Activated T-helper 1 cell treated with anti-CD3 and anti-CD28 coated beads, Interleukin-12 subunit alpha, Interleukin-12 subunit beta, Interleukin-2, Interleukin-4 antibody, amounts not matched to agents 30 ng/mL and 10 ng/mL and 1 ng/mL, durations not matched to agents 14 hours and 24 hours and 36 hours (primary cell): ENCODE results near the gene ITGBL1. TPM values are rescaled to one million over a fixed set of nuclear protein-coding genes. Genes with fewer than 3 reads are reported as not detected.

ENCODE experiments used
- DNase-seq: peaks from one replicate; pipeline ENCODE4 v3.0.0; 2021; ENCODE audit warnings: low spot score
- H3K27ac Mint-ChIP-seq: one replicate; pipeline ENCODE4 v1.8.0; 2021; ENCODE audit warnings: mild to moderate bottlenecking, mixed read lengths
- H3K27me3 Mint-ChIP-seq: one replicate; pipeline ENCODE4 v1.8.0; 2022; ENCODE audit warnings: mild to moderate bottlenecking, moderate library complexity, mixed read lengths; ENCODE audit not compliant: insufficient read depth
- H3K36me3 Mint-ChIP-seq: one replicate; pipeline ENCODE4 v1.8.0; 2021; ENCODE audit warnings: low read depth, mixed read lengths
- H3K4me1 Mint-ChIP-seq: one replicate; pipeline ENCODE4 v1.8.0; 2021; ENCODE audit warnings: low read depth, mixed read lengths
- H3K4me3 Mint-ChIP-seq: one replicate; pipeline ENCODE4 v1.8.0; 2021; ENCODE audit warnings: mild to moderate bottlenecking, moderate library complexity, mixed read lengths
- H3K9me3 Mint-ChIP-seq: one replicate; pipeline ENCODE4 v1.8.0; 2021; ENCODE audit warnings: mixed read lengths
- intact Hi-C: fragments of 100-400 bp; cut with micrococcal nuclease; formaldehyde crosslinking; loops from one replicate; pipeline ENCODE4 v1.15.1; 2024
- total RNA-seq: library from RNA; stranded (reverse); gene quantifications from 2 replicates; pipeline ENCODE4 v1.2.3, GENCODE V29; 2022

The ITGBL1 gene
- total RNA-seq, 1 donor from 2014 or later, result not detected

- Mint-ChIP-seq H3K9me3 (no peaks in the 10 kb centered on the region), H3K27me3 (peaks cover 24% of the 10 kb centered on the region), H3K27ac (no peak overlapping the region), H3K36me3 (peaks cover 2% of the 10 kb centered on the region), H3K4me3 (no peak overlapping the region), H3K4me1 (peaks cover 34% of the 10 kb centered on the region)
- DNase-seq, result no peak
- intact Hi-C loops, result loop anchor here (5.0 to 10.0 kb wide), 6 partner anchors 112 to 1234 kb away; partner anchors contain the start of genes ERCC5, GGACT and TEX30
These were observed 176.4 kb downstream of the ITGBL1 start for GRCh38 chr13:101628900-101629299.

GRCh38 chr13:101631395-101631794 is 178.9 kb downstream of the ITGBL1 start:
- peaks cover 12% of the 10 kb centered on the region for H3K4me1 Mint-ChIP-seq
- H3K36me3 Mint-ChIP-seq, result peaks cover 2% of the 10 kb centered on the region
- H3K9me3 Mint-ChIP-seq, result no peaks in the 10 kb centered on the region
- peaks cover 26% of the 10 kb centered on the region for H3K27me3 Mint-ChIP-seq
- no peak for DNase-seq
- intact Hi-C loops, result loop anchor here (10.0 kb wide), 1 partner anchor 63 kb away; no protein-coding TSS in a partner anchor
- H3K27ac Mint-ChIP-seq, result no peak overlapping the region
- no peak overlapping the region for H3K4me3 Mint-ChIP-seq

- H3K4me1 Mint-ChIP-seq, result no peaks in the 10 kb centered on the region
- H3K27me3 Mint-ChIP-seq, result peaks cover 26% of the 10 kb centered on the region
- no peak overlapping the region for H3K27ac Mint-ChIP-seq
- no peak overlapping the region for H3K4me3 Mint-ChIP-seq
- intact Hi-C loops, result loop anchor here (10.0 kb wide), 1 partner anchor 61 kb away; no protein-coding TSS in a partner anchor
- no peaks in the 10 kb centered on the region for H3K9me3 Mint-ChIP-seq
- DNase-seq, result no peak
- H3K36me3 Mint-ChIP-seq, result peaks cover 2% of the 10 kb centered on the region
These were observed 181.7 kb downstream of the ITGBL1 start for GRCh38 chr13:101634142-101634541.

GRCh38 chr13:101639711-101640110 is 187.2 kb downstream of the ITGBL1 start:
- H3K9me3 Mint-ChIP-seq, result no peaks in the 10 kb centered on the region
- no peaks in the 10 kb centered on the region for H3K36me3 Mint-ChIP-seq
- DNase-seq, result no peak
- no peak overlapping the region for H3K27ac Mint-ChIP-seq
- H3K27me3 Mint-ChIP-seq, result peaks cover 5% of the 10 kb centered on the region
- no peak overlapping the region for H3K4me3 Mint-ChIP-seq
- H3K4me1 Mint-ChIP-seq, result no peaks in the 10 kb centered on the region
- intact Hi-C loops, result loop anchor here (10.0 kb wide), 1 partner anchor 55 kb away; no protein-coding TSS in a partner anchor

- no peaks in the 10 kb centered on the region for H3K9me3 Mint-ChIP-seq
- no peaks in the 10 kb centered on the region for H3K27me3 Mint-ChIP-seq
- no peak overlapping the region for H3K27ac Mint-ChIP-seq
- H3K36me3 Mint-ChIP-seq, result no peaks in the 10 kb centered on the region
- intact Hi-C loops, result no loop called here
- H3K4me3 Mint-ChIP-seq, result no peak overlapping the region
- H3K4me1 Mint-ChIP-seq, result no peaks in the 10 kb centered on the region
- DNase-seq, result no peak
These were observed 188.4 kb downstream of the ITGBL1 start for GRCh38 chr13:101640788-101641400.

- Mint-ChIP-seq H3K4me1 (no peaks in the 10 kb centered on the region), H3K4me3 (no peak overlapping the region), H3K27ac (no peak overlapping the region), H3K9me3 (no peaks in the 10 kb centered on the region), H3K27me3 (no peaks in the 10 kb centered on the region), H3K36me3 (no peaks in the 10 kb centered on the region)
- DNase-seq, result no peak
- intact Hi-C loops, result no loop called here
These were observed 193.4 kb downstream of the ITGBL1 start for GRCh38 chr13:101645871-101646270.

- intact Hi-C loops, result no loop called here
- H3K27ac Mint-ChIP-seq, result no peak overlapping the region
- DNase-seq, result no peak
These were observed 195.3 kb downstream of the ITGBL1 start for GRCh38 chr13:101647760-101648159.

GRCh38 chr13:101648766-101649487 is 196.5 kb downstream of the ITGBL1 start:
- Mint-ChIP-seq H3K27ac (no peak overlapping the region), H3K36me3 (no peaks in the 10 kb centered on the region), H3K27me3 (peaks cover 2% of the 10 kb centered on the region), H3K9me3 (peaks cover 9% of the 10 kb centered on the region), H3K4me1 (no peaks in the 10 kb centered on the region), H3K4me3 (no peak overlapping the region)
- intact Hi-C loops, result no loop called here
- DNase-seq, result no peak

More at GRCh38 chr13:101647760-101648159, 195.3 kb downstream of the ITGBL1 start:
- Mint-ChIP-seq H3K27me3 (peaks cover 2% of the 10 kb centered on the region), H3K9me3 (peaks cover 4% of the 10 kb centered on the region), H3K36me3 (no peaks in the 10 kb centered on the region), H3K4me1 (no peaks in the 10 kb centered on the region), H3K4me3 (no peak overlapping the region)

GRCh38 chr13:101649488-101650126 is 197.1 kb downstream of the ITGBL1 start:
- intact Hi-C loops, result no loop called here
- no peak for DNase-seq
- peaks cover 4% of the 10 kb centered on the region for H3K27me3 Mint-ChIP-seq
- H3K27ac Mint-ChIP-seq, result no peak overlapping the region
- H3K4me3 Mint-ChIP-seq, result no peak overlapping the region
- peaks cover 9% of the 10 kb centered on the region for H3K9me3 Mint-ChIP-seq
- no peaks in the 10 kb centered on the region for H3K4me1 Mint-ChIP-seq
- no peaks in the 10 kb centered on the region for H3K36me3 Mint-ChIP-seq

GRCh38 chr13:101654883-101655282 is 202.4 kb downstream of the ITGBL1 start:
- peaks cover 9% of the 10 kb centered on the region for H3K9me3 Mint-ChIP-seq
- H3K4me1 Mint-ChIP-seq, result no peaks in the 10 kb centered on the region
- intact Hi-C loops, result no loop called here
- no peaks in the 10 kb centered on the region for H3K36me3 Mint-ChIP-seq
- DNase-seq, result no peak
- no peak overlapping the region for H3K27ac Mint-ChIP-seq
- H3K27me3 Mint-ChIP-seq, result peaks cover 4% of the 10 kb centered on the region
- H3K4me3 Mint-ChIP-seq, result no peak overlapping the region

- peaks cover 4% of the 10 kb centered on the region for H3K27me3 Mint-ChIP-seq
- H3K9me3 Mint-ChIP-seq, result peaks cover 9% of the 10 kb centered on the region
- no peak for DNase-seq
- H3K36me3 Mint-ChIP-seq, result no peaks in the 10 kb centered on the region
- H3K27ac Mint-ChIP-seq, result no peak overlapping the region
- H3K4me1 Mint-ChIP-seq, result no peaks in the 10 kb centered on the region
- no peak overlapping the region for H3K4me3 Mint-ChIP-seq
- intact Hi-C loops, result no loop called here
These were observed 203.0 kb downstream of the ITGBL1 start for GRCh38 chr13:101655435-101655834.

- Mint-ChIP-seq H3K9me3 (no peaks in the 10 kb centered on the region), H3K4me3 (no peak overlapping the region), H3K4me1 (no peaks in the 10 kb centered on the region), H3K36me3 (no peaks in the 10 kb centered on the region), H3K27ac (no peak overlapping the region), H3K27me3 (no peaks in the 10 kb centered on the region)
- intact Hi-C loops, result no loop called here
- no peak for DNase-seq
These were observed 208.2 kb downstream of the ITGBL1 start for GRCh38 chr13:101660711-101661110.

- Mint-ChIP-seq H3K4me3 (no peak overlapping the region), H3K4me1 (no peaks in the 10 kb centered on the region), H3K9me3 (no peaks in the 10 kb centered on the region), H3K27me3 (no peaks in the 10 kb centered on the region), H3K36me3 (no peaks in the 10 kb centered on the region), H3K27ac (no peak overlapping the region)
- intact Hi-C loops, result no loop called here
- DNase-seq, result no peak
These were observed 209.4 kb downstream of the ITGBL1 start for GRCh38 chr13:101661839-101662238.
